HG03175 (cell line): Measurements from ENCODE around the gene CDC42BPB.

ENCODE experiments used
- ATAC-seq: cut with Tn5 transposase; IDR thresholded peaks from one replicate; pipeline ENCODE4 v1.9.1; 2021; ENCODE audit warnings: mild to moderate bottlenecking, moderate library complexity; ENCODE audit not compliant: unreplicated experiment

CDC42BPB gene

DNA sequence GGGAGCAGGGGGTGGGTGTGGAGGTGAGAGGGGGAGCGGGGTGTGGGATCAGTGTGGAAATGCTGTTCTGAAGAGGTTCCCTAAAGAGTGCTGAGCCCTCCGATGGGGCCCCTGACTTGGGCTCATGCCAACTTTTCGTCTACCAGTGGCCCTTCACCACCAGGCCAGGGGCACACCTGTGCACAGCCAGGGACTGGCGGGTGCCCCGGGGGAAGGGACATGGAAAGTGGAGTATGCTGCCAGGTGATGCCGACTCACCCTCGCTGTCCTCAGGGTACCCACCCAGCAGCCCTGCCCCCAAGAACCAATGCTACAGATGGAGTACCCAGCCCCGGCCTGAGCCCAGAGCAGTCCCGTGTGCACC lies 108.7 kb downstream of the CDC42BPB start:
- no peak for ATAC-seq

DNA sequence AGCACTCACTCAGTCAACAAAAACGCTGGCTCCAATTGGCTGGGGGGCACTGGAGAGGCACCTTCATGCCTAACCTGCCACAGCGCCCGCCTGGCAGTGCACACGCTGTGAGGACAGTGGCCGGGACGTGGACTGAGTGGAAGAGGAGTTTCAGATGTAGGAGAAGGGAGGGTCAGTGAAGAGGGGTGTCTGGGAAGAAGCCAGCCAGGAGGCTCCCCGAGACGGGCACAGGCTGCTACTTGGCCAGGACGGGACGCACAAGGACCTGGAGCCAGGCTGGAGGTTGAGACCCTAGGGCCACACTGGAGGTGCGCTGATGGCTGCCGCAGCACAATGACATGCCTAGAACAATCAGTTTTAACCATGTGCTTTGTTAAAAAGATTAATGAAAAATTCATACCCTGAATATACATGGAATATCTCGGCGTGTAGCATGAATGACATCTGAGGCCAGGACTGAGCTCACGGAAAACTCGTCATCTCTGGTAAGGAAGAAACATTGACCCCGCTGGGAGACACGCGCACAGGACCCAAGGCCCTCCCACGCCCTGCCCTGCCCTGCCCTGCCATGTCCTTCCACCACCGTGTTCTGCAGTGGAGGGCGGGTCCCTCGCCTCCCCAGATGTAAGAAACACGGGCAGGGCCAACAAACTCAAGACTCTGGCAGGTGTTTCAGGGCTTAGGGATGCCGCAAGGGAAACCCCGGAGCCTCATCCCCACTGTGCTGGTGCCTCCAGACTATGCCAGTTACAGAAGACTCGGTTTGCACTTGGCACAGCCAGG lies 109.8 kb downstream of the CDC42BPB start:
- no peak for ATAC-seq

DNA sequence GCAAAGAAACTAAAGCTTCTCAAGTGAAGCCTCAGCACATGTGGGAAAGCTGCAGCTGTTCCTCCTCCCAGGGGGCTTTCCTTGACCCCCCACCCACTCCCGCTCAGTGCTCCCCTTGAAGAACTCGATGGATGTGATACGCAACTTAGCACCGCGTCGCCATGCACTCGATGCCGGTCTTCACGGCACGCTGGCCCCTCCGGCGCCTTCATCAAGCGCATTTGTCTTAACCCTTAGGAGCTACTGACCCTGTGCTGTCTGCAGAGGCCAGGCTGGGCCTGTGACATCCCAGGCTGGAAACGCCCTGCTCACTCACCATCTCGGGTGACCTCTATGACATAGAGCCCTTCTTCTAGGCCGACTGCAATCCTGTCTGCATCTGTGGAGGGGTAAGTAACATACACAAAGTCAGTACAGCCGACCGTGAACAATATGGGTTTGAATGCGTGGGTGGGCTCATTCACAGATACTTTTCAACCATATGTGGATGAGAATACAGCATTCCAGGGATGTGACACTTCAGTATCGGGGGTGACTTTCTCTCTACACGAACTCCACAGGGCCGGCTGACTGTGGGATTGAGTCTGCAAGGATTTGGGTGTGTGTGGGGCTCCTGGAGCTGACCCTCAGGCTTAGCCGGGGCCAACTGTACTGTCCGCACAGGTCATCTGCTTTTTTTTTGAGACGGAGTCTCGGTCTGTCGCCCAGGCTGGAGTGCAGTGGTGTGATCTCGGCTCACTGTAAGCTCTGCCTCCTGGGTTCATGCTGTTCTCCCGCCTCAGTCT lies 111.8 kb downstream of the CDC42BPB start:
- no peak for ATAC-seq

DNA sequence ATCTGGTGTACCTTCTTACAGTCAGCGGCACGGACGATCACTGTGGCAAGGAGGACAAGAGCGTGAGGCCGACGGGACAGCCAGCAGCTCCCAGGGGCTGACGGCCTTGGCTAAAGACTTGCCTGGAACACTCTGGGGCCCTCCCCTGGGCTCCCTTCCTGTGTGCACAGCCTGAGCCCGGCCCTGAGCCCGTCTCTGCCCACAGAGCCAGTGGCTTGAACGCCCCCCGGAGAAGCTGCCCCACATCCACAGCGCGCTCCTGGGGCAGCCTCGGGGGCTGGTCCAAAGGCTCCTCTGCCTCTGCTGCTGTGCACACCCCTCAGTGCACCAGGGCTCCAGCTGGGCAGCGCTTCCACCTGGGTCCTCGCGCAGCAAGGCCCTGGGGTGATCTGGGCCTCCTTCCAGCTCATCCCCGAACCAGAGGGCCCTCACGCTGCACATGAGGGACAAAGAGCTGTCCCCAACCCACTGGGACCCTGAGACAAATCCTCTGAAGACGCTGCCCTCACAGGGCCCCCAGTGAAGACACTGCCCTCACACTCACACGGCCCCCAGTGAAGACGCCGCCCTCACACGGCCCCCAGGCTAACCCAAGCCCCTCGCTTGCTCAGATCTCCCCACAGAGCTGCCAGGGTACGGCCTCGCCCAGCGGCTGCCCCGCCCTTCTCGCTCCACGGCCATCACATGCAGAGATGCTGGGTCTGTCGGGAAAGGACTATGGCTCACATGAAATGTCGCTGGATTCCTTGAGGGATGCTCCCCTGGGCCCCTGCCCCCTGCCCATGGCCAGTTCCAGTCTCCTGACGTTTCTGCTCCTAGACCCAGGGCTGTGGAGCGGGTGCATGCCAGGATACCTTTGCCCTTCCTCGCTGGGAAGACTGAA lies 112.7 kb downstream of the CDC42BPB start:
- no peak for ATAC-seq

DNA sequence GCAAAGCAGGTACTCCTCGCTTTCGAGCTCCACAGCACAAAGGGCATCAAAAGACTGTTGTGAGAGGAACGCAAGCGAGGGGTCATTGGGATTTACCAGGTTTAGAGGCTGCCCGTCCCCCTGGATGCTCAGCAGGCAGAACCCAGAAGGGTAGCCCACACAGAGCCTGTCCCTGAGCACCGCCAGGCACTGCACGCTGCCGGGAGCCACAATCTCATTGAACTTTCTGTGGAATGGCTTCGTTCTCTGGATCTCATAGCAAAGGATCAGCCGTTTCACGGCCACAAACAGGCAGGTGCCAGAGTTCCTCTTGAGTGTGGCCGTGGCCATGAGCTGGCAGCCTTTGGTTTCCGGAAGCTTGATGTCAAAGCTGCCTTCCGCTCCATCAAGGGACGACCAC lies 113.4 kb downstream of the CDC42BPB start:
- no peak for ATAC-seq

DNA sequence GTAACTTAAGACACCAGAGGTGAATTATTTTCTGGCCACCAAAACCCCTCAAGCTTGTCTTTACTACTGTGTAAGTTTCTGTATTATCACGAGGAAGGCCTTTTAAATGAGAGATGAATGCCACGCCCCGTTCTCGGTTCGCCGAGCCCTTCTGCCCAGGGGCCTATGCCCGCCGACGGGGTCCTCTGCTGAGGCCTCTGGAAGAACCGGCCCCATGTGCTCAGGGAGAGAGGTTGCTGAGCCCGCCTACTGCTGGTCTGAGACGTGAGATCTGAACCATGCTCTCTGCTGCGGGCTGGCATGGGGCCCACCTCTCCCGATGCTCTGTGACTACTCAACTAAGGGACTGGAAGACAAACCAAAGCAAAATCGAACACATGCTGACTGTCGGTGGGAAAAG lies 113.9 kb downstream of the CDC42BPB start:
- no peak for ATAC-seq

DNA sequence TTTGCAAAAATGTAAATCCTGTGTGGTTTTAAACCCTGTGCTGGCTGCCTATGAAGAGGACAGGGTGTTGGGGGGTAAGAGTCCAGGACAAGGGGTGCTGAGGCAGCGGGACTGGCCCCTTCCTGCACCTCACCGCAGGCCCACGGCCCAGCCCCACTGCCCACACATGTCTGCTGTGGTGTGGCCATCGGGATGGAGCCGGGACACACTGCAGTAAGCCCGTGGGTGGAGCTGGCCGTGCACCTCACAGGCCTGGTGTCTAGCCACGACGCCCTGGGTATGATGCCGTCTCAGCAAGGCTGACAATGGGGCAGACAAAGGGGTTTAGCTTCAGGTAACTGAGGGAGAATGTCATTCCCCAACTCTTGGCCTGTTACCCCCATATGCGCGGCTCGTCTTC lies 115.3 kb downstream of the CDC42BPB start:
- no peak for ATAC-seq

DNA sequence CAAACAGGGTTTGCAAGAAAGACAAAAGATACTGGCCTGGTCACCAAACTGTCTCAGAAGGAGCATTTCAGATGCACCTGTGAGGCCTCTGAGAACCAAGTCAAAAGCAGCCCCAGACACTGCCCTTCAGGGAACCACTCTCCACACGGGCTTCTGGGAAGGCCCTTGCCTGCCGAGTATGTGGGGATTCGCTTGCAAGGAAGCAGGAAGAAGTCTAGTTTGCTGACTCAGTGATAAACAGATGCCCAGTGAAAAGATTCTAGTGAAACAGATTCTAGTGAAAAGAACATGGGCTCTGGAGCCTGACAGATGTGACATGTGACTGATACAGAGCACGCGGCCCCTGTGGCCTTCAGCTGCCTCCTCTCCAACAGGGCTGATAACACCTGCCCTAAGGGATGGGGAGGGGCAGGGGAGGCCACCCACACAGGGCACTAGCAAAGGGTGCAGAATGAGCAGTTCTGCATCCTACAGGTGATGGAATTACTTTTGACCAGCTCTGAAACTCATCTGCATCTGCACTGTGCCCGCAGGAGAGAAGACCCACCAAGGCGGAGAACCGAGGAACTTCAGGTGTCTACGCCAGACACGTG lies 115.8 kb downstream of the CDC42BPB start:
- ATAC-seq, result no peak

DNA sequence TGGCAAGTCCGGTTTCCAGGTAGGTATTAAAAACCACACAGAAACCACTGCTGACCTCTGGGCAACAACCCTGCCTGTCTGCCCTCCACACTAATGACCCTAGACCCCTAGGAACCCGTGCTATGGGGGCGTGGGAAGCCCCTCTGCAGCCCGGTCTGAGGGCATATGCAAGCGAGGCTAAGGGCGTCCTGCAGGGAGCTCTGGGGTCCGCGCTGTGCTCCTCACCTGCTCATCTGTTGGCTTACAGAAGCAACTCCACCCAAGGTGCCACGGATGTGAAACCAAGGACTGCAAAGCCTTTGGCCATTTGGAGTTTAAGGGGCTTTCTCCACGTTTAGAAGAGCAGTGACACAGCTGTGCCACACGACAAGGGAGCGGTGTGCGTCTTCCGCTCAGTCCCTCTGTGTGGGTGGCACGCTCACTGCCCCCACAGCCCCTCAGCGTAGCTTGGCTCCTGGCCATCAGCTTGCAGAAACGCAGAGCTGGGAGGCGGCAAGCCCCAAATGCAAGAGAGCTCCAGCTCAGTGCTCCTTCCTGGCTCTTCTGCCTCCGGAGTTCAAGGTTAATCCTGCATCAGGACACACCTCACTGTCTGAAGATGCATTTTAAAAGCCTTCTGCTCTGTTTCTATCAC lies 116.5 kb downstream of the CDC42BPB start:
- ATAC-seq, result no peak

DNA sequence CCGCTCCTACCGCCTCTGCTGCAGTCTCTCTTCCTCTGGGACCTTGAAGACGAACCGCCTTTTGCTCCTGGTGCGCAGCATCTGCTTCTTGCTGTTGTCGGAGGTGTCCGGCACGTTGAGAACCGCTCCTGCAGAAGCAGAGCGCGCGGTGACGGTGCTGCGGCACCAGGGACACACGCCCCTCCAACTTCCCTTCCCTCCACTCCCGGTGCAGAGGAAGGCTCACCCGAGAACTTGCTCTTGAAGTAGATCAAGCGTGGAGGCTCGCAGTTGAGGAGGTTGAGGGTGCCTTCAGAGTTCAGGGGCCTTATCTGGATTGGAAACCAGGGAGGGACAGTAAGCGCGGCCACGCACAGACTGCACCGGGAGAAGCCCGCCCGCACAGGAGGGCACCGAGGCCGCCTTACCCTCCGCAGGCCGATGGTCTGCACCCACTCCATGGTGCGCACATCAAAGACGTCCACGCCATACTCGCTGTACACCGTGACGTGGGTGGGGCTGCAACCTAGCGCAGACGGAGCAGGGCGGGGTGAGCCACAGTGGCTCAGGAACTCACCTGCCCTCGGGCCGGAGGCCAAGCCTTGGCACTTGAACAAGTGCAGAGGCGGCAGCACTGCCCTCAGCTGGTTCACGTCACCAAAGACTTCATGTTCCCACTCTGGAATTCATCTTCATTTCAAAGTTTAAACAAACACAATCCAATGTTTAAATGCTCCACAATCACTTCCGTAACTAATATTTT lies 117.4 kb downstream of the CDC42BPB start:
- no peak for ATAC-seq

DNA sequence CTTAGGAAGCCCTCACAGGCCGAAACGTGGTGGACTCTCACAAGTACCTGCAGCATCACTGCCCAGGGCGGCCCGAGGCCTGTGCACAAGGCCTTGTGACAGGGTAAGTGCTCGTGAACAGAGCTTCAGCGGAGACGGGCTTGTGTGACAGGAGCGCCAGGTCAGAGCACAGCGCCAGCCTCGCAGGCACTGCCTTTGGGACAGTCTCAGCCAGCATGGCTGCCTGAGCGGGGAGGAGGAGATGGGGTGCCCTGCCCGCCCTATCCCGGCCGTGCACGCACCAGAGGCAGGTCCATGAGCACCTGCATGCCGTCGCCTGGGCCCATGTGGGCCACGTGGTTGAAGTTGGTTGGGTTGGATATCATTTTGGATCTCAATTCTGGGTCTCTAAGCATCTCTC lies 118.0 kb downstream of the CDC42BPB start:
- ATAC-seq, result no peak

DNA sequence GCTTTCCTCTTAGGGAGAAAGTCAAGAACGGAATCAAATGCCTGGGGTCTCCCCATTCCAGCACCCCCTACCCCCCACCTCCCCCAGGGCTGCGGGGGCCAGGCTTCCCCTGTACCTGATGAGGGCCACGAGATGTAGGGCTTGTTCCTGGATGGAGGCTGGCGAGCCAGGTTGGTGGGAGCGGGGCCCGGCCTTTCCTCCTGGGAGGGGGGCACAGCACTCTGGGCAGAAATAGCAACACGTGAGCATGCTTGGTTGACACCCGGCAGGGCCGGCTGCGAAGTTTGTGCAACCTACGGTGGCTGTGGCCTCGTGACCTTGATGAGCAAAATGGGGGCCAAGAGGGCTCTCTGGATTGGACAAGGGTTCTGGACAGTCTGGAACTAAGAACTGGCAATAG lies 119.2 kb downstream of the CDC42BPB start:
- no peak for ATAC-seq

DNA sequence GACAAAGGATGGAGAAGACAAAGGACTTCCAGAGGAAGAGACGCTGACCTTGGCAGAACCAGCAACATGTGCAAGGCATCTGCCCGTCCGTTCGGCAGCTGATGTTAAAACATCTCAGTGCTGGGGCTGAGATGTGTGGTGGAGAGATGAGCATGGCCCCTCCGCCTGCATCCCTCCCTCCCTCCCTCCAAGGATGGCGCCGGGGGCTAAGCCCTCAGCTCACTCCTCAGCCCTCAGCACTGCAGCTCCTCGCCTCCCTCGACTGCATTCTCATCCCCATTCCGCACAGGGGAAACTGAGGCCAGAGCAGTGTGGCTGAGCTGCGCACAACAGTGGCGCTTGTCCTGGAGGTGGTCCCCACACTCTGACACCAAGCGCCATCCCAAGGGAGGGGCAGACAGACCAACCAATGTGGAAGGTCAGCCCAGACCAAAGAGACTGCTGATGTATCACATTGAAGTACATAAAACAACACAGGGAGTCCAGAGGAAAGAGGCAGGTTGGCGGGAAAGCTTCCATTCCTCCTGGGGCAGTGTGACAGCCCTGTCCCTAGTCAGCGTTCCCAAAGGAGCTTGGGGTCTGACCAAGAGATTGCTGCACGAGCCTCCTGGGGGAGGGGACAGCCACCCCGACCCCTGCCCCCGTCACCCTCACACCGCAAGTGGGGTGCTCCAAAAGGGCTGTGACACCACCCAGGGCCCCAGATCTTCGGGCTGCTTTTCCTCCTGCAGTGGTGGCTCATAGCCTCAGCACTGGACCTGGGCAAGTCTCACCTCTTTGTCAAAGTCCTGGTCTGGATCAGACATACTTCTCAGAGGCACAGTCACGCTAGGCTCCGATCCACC lies 119.8 kb downstream of the CDC42BPB start:
- ATAC-seq, result no peak

DNA sequence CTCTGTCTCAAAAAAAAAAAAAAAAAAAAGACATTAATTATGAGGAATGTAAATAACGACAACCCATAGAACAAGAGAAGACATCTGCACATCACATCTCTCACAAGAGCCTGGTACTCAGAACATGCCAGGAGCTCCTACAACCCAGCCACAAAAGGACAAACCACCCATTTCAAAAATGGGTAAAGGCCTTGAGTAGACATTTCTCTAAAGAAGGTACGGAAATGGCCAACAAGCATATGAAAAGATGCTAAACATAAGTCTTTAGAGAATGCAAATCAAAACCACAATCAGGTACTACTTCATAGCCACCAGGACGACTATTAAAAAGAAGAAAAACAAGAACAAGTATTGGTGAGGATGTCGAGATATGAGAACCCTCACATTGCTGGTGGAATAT lies 121.6 kb downstream of the CDC42BPB start:
- no peak for ATAC-seq

DNA sequence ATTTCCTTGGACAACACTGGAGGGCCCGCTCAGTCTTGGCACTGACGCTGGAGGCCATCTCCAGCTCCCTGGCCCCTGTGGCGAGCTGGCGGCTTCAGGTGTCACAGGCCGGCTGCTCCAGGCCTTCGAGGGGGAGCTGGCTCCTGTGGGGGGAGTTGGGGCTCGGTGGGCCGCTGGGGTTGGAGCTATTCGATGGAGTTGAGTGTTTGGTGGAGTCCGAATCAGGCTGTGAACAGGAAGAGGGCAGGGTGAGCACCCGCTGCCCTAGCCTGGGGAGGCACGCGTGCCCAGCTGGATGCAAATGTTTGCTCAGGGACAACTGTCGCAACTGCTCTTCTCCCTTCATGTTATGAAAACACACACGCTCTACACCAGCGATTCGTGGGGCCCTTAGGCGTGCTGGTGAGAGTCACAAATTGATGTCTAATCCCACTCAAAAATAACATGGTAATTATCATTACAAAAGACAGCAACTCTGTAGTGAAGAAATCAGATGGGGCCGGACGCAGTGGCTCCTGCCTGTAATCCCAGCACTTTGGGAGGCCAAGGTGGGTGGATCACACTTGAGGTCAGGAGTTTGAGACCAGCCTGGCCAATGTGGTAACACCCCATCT lies 123.6 kb downstream of the CDC42BPB start:
- ATAC-seq, result no peak

DNA sequence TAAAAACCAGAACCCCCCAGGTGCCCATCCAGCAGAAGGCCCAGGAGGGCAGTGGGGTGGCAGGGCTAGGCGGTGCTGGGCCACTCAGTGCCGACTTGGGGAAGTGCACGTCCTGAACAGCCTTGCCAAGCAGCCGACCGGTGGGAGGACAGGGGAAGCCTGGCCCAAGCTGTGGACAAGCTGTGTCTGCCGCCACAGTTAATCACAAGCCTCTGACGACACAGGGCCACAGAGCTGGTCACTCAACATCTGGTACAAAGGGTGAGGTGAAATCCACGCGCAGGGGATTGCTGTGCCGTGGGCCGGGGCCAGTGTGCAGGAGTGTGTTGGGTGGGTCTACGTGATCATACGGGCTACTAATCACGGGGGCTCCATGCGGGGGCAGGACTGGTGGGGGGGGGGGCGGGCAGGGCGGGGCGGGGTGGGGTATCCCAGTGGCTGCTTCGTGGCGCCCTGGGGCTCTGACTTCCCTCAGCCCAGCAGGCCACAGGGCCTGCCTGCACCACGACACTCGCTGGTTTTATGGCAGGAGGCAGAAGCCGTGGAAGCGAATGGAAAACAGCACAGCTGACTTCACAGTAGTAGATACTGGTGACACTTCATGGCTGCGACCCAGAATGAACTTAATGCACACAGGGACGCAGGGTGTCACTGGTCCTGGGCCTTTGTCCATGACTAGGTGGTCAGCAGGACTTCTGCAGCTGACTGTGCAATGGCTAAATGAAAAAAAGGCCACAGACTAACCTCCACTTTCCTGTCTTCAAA lies 124.7 kb downstream of the CDC42BPB start:
- no peak for ATAC-seq

DNA sequence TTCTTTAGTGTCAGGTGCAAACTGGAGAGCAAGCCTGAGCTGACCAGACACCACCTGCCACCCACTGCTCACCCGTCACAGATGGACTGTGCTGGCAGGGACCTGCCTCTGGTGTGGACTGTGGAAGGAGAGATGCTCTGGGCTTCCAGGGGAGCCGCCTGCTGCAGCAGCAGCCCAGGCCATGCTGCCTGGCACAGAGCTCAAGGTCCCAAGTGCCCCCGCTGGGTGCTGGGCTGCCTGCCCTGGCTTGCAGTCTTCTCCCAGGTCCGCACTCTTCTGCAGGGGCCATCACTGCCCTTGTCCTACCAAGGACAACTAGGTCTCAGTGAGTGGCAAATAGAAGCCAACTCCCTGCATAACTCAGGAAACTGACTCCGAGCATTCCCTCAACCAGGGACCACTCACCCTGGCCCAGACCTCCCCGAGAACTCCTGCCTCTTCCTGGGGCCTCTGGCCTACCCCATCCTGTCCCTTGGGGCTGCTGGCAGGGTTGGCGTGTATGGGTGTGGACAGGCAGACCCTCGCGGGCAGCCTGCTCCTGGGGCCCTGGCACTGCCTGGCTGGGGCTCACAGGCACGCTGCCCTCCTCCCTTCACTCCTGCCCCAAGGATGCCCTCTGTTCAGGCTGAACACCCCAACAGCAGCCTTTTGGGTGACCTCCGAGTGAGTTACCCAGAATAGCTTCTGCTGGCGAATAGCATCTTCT lies 125.6 kb downstream of the CDC42BPB start:
- no peak for ATAC-seq
